ENCODE data around the gene ANKFY1. TPM values are rescaled to one million over a fixed set of nuclear protein-coding genes. Genes with fewer than 3 reads are reported as not detected.

ANKFY1 gene
- polyA plus RNA-seq, 1 of the 3 experiments (the other 2 are of a cell fraction) = 29.6 TPM

- H3K9me2 ChIP-seq = no peaks in the 10 kb centered on the region
- H3K79me2 ChIP-seq (ENCODE audit: insufficient read depth) = peaks cover 20% of the 10 kb centered on the region
- H3K9me3 ChIP-seq = no peaks in the 10 kb centered on the region
- ChIA-PET CTCF (interaction anchor here (1.3 kb wide), 1 partner anchor 67 kb away, joined by 3 read pairs; no protein-coding TSS in a partner anchor), POLR2A (no interaction called here)
- H3K36me3 ChIP-seq (replicated peaks in 1 of 2; ENCODE audit: control insufficient read depth in 1 of 2, insufficient read depth in 2 of 2, low read length in 1 of 2) = peaks cover 16 to 40% of the 10 kb centered on the region in 2 experiments
- no peak for DNase-seq
- no peak overlapping the region for H2AFZ ChIP-seq (ENCODE audit: low read depth)
- TF ChIP-seq, protein P1, sequence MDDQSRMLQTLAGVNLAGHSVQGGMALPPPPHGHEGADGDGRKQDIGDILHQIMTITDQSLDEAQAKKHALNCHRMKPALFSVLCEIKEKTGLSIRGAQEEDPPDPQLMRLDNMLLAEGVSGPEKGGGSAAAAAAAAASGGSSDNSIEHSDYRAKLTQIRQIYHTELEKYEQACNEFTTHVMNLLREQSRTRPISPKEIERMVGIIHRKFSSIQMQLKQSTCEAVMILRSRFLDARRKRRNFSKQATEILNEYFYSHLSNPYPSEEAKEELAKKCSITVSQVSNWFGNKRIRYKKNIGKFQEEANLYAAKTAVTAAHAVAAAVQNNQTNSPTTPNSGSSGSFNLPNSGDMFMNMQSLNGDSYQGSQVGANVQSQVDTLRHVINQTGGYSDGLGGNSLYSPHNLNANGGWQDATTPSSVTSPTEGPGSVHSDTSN (IDR thresholded peaks at IDR 0.05) = no peak
- TF ChIP-seq SIN3A (IDR thresholded peaks at IDR 0.05; ENCODE audit: borderline replicate concordance, low read depth, low read length) (no peak), ELF1 (IDR thresholded peaks at IDR 0.05) (no peak), YY1 (IDR thresholded peaks at IDR 0.05; ENCODE audit: low read depth) (no peak), NFIC (IDR thresholded peaks at IDR 0.05; ENCODE audit: borderline replicate concordance) (no peak), EP300 (IDR thresholded peaks at IDR 0.05; ENCODE audit: borderline replicate concordance in 1 of 2, low read depth in 1 of 2, low read length in 1 of 2) (no peak), NRF1 (IDR thresholded peaks at IDR 0.05; ENCODE audit: low read depth, low read length) (no peak), RAD21 (IDR thresholded peaks at IDR 0.05; ENCODE audit: low read length) (no peak), RCOR1 (IDR thresholded peaks at IDR 0.05; ENCODE audit: low read length) (no peak), TEAD4 (IDR thresholded peaks at IDR 0.05; ENCODE audit: borderline replicate concordance, insufficient read depth) (no peak), MXI1 (IDR thresholded peaks at IDR 0.05; ENCODE audit: low read depth, low read length) (no peak), USF1 (IDR thresholded peaks at IDR 0.05; ENCODE audit: borderline replicate concordance, low read depth) (no peak), FOSL2 (IDR thresholded peaks at IDR 0.05; ENCODE audit: borderline replicate concordance, low read depth) (no peak), CTCF (IDR thresholded peaks at IDR 0.05) (no peak), RFX5 (IDR thresholded peaks at IDR 0.05; ENCODE audit: low read length) (no peak), CHD2 (IDR thresholded peaks at IDR 0.05; ENCODE audit: low read length, partially characterized antibody) (no peak), MEF2A (IDR thresholded peaks at IDR 0.05; ENCODE audit: borderline replicate concordance, low read depth) (no peak)
- TF ChIP-seq, protein P2, sequence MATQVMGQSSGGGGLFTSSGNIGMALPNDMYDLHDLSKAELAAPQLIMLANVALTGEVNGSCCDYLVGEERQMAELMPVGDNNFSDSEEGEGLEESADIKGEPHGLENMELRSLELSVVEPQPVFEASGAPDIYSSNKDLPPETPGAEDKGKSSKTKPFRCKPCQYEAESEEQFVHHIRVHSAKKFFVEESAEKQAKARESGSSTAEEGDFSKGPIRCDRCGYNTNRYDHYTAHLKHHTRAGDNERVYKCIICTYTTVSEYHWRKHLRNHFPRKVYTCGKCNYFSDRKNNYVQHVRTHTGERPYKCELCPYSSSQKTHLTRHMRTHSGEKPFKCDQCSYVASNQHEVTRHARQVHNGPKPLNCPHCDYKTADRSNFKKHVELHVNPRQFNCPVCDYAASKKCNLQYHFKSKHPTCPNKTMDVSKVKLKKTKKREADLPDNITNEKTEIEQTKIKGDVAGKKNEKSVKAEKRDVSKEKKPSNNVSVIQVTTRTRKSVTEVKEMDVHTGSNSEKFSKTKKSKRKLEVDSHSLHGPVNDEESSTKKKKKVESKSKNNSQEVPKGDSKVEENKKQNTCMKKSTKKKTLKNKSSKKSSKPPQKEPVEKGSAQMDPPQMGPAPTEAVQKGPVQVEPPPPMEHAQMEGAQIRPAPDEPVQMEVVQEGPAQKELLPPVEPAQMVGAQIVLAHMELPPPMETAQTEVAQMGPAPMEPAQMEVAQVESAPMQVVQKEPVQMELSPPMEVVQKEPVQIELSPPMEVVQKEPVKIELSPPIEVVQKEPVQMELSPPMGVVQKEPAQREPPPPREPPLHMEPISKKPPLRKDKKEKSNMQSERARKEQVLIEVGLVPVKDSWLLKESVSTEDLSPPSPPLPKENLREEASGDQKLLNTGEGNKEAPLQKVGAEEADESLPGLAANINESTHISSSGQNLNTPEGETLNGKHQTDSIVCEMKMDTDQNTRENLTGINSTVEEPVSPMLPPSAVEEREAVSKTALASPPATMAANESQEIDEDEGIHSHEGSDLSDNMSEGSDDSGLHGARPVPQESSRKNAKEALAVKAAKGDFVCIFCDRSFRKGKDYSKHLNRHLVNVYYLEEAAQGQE (IDR thresholded peaks at IDR 0.05; ENCODE audit: low read depth, low read length) = no peak
- H4K20me1 ChIP-seq (ENCODE audit: insufficient read depth) = 0 out of 2 replicates have a peak, but pooled peaks cover 2% of the 10 kb centered on the region
- peaks cover 3 to 14% of the 10 kb centered on the region in 2 experiments; a peak in 3 of 4 replicates for H3K4me1 ChIP-seq (ENCODE audit: control insufficient read depth in 1 of 2, insufficient read depth in 2 of 2, low read depth in 1 of 2, low read length in 1 of 2)
- no peak overlapping the region for H3K4me3 ChIP-seq (ENCODE audit: low read depth in 2 of 2, low read length in 1 of 2)
- H3K9ac ChIP-seq = no peak overlapping the region
- no peak overlapping the region for H3K27ac ChIP-seq (ENCODE audit: low read depth in 2 of 2, low read length in 1 of 2)
- H3F3A ChIP-seq (replicated peaks; ENCODE audit: insufficient read depth) = peaks cover 8% of the 10 kb centered on the region
- no peaks in the 10 kb centered on the region for H3K27me3 ChIP-seq (ENCODE audit: insufficient read depth)
- WGBS (ENCODE audit: low lambda C conversion rate) = 96% methylated on average over 6 of the region's 8 CpGs
- no peak overlapping the region for H3K4me2 ChIP-seq
These were observed 3.6 kb upstream of the ANKFY1 start for GRCh38 chr17:4267402-4267801.

Data from SK-N-SH (cell line).